ENCODE data around the gene RCOR1. TPM values are rescaled to one million over a fixed set of nuclear protein-coding genes. Genes with fewer than 3 reads are reported as not detected.

The RCOR1 gene
- polyA plus RNA-seq, 1 experiment = 16.7 TPM

GRCh38 chr14:102774391-102775153, 182.1 kb downstream of the RCOR1 start:
- DNase-seq (ENCODE audit: low read depth, low spot score) = no peak
- H3K9me3 ChIP-seq (ENCODE audit: control insufficient read depth, insufficient read depth, low read length) = no peaks in the 10 kb centered on the region
- H3K27ac ChIP-seq (ENCODE audit: low read depth, low read length) = no peak overlapping the region
- no peak overlapping the region for H3K4me3 ChIP-seq (ENCODE audit: low read depth, low read length)
- peaks cover 11% of the 10 kb centered on the region for H3K27me3 ChIP-seq (ENCODE audit: control insufficient read depth, insufficient read depth, low read length)
- TF ChIP-seq CTCF (IDR thresholded peaks at IDR 0.05; ENCODE audit: low read depth, low read length) = peak; percentile 92
- ChIA-PET CTCF (interaction anchor here (0.6 to 2.1 kb wide), 9 partner anchors 15 to 276 kb away, joined by 3 to 8 read pairs (median 5); no protein-coding TSS in a partner anchor), POLR2A (interaction anchor here (0.6 kb wide), 1 partner anchor 143 kb away, joined by 3 read pairs; no protein-coding TSS in a partner anchor)

GRCh38 chr14:102775855-102776760, 183.7 kb downstream of the RCOR1 start:
- no peak for TF ChIP-seq CTCF (IDR thresholded peaks at IDR 0.05; ENCODE audit: low read depth, low read length)
- DNase-seq (ENCODE audit: low read depth, low spot score) = no peak
- CTCF ChIA-PET = interaction anchor here (0.6 to 2.1 kb wide), 3 partner anchors 82 to 338 kb away, joined by 3 to 6 read pairs (median 4); no protein-coding TSS in a partner anchor
- H3K9me3 ChIP-seq (ENCODE audit: control insufficient read depth, insufficient read depth, low read length) = no peaks in the 10 kb centered on the region
- no peak overlapping the region for H3K4me3 ChIP-seq (ENCODE audit: low read depth, low read length)
- POLR2A ChIA-PET = no interaction called here
- peaks cover 2% of the 10 kb centered on the region for H3K27me3 ChIP-seq (ENCODE audit: control insufficient read depth, insufficient read depth, low read length)
- H3K27ac ChIP-seq (ENCODE audit: low read depth, low read length) = peak overlapping the region; percentile 80

DNA sequence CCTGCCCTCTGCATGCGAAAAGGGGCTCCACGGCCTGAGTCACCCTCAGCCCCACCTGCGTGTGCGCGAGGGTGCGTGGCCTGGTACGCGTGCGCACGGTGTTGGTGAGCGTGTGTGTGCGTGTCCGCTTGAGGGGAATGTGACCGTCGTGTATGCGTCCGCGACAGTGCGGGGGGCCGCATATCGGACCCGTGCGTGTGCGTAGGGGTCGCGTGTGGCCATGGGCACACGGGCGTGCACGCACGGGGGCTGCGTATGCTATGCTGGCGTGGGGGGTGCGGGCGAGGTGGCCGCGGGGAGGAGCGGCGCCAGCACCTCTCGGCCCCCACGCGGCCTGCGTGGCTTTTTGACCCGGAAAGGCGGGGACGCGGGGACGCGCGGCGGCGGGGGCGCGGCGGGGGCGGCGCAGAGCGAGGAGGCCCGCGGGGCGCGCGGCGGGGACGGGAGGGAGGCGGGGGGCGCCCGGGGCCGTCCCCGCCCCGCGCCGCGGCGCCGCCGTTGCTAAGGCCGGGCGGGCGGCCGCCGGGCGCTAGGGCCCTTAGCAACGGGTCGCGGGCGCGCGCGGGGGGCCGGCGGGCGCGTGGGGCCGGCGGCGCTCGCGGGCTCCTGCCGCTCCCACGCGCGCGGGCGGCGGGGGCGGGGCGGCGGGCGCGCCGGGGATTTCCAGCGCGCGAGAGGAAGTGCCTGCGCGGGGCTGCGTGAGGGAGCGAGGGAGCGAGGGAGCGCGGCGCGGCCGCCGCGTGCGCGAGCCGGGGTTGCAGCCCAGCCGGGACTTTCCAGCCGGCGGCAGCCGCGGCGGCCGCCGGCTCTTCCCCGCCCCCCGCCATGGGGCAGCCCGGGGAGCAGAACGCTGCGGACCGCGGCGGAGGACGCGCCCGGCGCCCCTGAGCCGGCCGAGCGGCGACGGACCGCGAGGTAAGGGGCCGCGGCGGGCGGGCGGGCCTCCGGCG, 184.6 kb downstream of the RCOR1 start, which contains the start of gene TRAF3:
Gene TRAF3, plus strand, starts transcription at position 689 of the 950 bp plus-strand sequence. CDS start 92,753 bp downstream, outside the sequence.
- TF ChIP-seq CTCF (IDR thresholded peaks at IDR 0.05; ENCODE audit: low read depth, low read length) = no peak
- Histone ChIP-seq H3K27me3 (ENCODE audit: control insufficient read depth, insufficient read depth, low read length) (no peaks in the 10 kb centered on the region), H3K9me3 (ENCODE audit: control insufficient read depth, insufficient read depth, low read length) (no peaks in the 10 kb centered on the region), H3K4me3 (ENCODE audit: low read depth, low read length) (peak within 1 kb of the TSS; percentile 80), H3K27ac (ENCODE audit: low read depth, low read length) (peak within 1 kb of the TSS; percentile 80)
- CTCF ChIA-PET = interaction anchor here (0.9 kb wide), 1 partner anchor 82 kb away, joined by 3 read pairs; no protein-coding TSS in a partner anchor
- no peak for DNase-seq (ENCODE audit: low read depth, low spot score)
- POLR2A ChIA-PET = no interaction called here

- Histone ChIP-seq H3K27me3 (ENCODE audit: control insufficient read depth, insufficient read depth, low read length) (no peaks in the 10 kb centered on the region), H3K9me3 (ENCODE audit: control insufficient read depth, insufficient read depth, low read length) (no peaks in the 10 kb centered on the region), H3K27ac (ENCODE audit: low read depth, low read length) (peak overlapping the region; percentile 39), H3K4me3 (ENCODE audit: low read depth, low read length) (peak overlapping the region; percentile 80)
- ChIA-PET CTCF (no interaction called here), POLR2A (interaction anchor here (0.6 kb wide), 2 partner anchors 261 to 466 kb away, joined by 3 to 4 read pairs; no protein-coding TSS in a partner anchor)
- no peak for TF ChIP-seq CTCF (IDR thresholded peaks at IDR 0.05; ENCODE audit: low read depth, low read length)
- no peak for DNase-seq (ENCODE audit: low read depth, low spot score)
Observed at GRCh38 chr14:102777711-102778337, 185.4 kb downstream of the RCOR1 start.
